Hepatocyte (in vitro differentiated cells): Measurements from ENCODE around the gene SYNGR4. TPM values are rescaled to one million over a fixed set of nuclear protein-coding genes. Genes with fewer than 3 reads are reported as not detected.

Experiments
- DNase-seq: peaks from one replicate; pipeline ENCODE4 v3.0.0-alpha.2; 2016; ENCODE audit warnings: low spot score
- H2AFZ ChIP-seq: fragments of 200-600 bp; sonication (generic); 2 replicates; pipeline ENCODE4 v1.6.0; 2016; ENCODE audit warnings: antibody characterized with exemption, mild to moderate bottlenecking
- H3K27ac ChIP-seq: fragments of 200-600 bp; sonication (generic); 2 replicates; pipeline ENCODE4 v1.5.1; 2016; ENCODE audit warnings: mild to moderate bottlenecking
- H3K27me3 ChIP-seq: fragments of 200-600 bp; sonication (generic); 2 replicates; pipeline ENCODE4 v1.6.1; 2016
- H3K36me3 ChIP-seq: fragments of 200-600 bp; sonication (generic); replicated peaks from 2 replicates; pipeline ENCODE4 v1.5.1; 2016; ENCODE audit warnings: low read depth; ENCODE audit not compliant: insufficient read depth
- H3K4me1 ChIP-seq: fragments of 200-600 bp; sonication (generic); 2 replicates; pipeline ENCODE4 v1.5.1; 2016; ENCODE audit warnings: mild to moderate bottlenecking, moderate library complexity; ENCODE audit not compliant: insufficient read depth
- H3K4me2 ChIP-seq: fragments of 200-600 bp; sonication (generic); 2 replicates; pipeline ENCODE4 v1.6.0; 2016
- H3K4me3 ChIP-seq: fragments of 200-600 bp; sonication (generic); 2 replicates; pipeline ENCODE4 v1.5.1; 2016; ENCODE audit warnings: mild to moderate bottlenecking
- H3K79me2 ChIP-seq: fragments of 200-600 bp; sonication (generic); 2 replicates; pipeline ENCODE4 v1.6.0; 2017; ENCODE audit warnings: mild to moderate bottlenecking
- H3K9me2 ChIP-seq: fragments of 200-600 bp; sonication (generic); replicated peaks from 2 replicates; pipeline ENCODE4 v1.6.0; 2017; ENCODE audit warnings: mild to moderate bottlenecking; ENCODE audit not compliant: insufficient read depth
- H3K9me3 ChIP-seq: fragments of 200-600 bp; sonication (generic); 2 replicates; pipeline ENCODE4 v1.5.1; 2016; ENCODE audit warnings: low read depth, mild to moderate bottlenecking
- H4K20me1 ChIP-seq: fragments of 200-600 bp; sonication (generic); 2 replicates; pipeline ENCODE4 v1.6.0; 2016; ENCODE audit warnings: mild to moderate bottlenecking; ENCODE audit not compliant: insufficient read depth, poor library complexity, severe bottlenecking
- CTCF ChIP-seq: fragments of 200-600 bp; sonication (generic); IDR thresholded peaks from 2 replicates; pipeline ENCODE4 v1.5.1; 2016; ENCODE audit warnings: antibody characterized with exemption, mild to moderate bottlenecking; ENCODE audit not compliant: poor library complexity
- EZH2 ChIP-seq: fragments of 200-600 bp; sonication (generic); IDR thresholded peaks from 2 replicates; pipeline ENCODE4 v1.6.1; 2016; ENCODE audit warnings: antibody characterized with exemption, mild to moderate bottlenecking, borderline replicate concordance
- EZH2phosphoT487 ChIP-seq: fragments of 200-600 bp; sonication (generic); IDR thresholded peaks from one replicate; pipeline ENCODE4 v1.6.1; 2018; ENCODE audit warnings: antibody characterized with exemption, mild to moderate bottlenecking, low read depth, moderate library complexity; ENCODE audit not compliant: unreplicated experiment, severe bottlenecking
- WGBS: methylation state at CpG from one replicate; pipeline ENCODE4 v1.1.6; 2016; ENCODE audit warnings: low lambda C conversion rate; ENCODE audit errors: missing lambda C conversion rate; 5-methylcytosine and 5-hydroxymethylcytosine counted together
- polyA plus RNA-seq: library from polyadenylated mRNA; unstranded; fragments of >200 nt; fragmentation: Nextera tagmentation; extraction: Ambion mirVana; gene quantifications from 2 replicates; pipeline ENCODE4 v1.2.1, GENCODE V29; 2016
- total RNA-seq: library from RNA; depleted of rRNA; stranded (reverse); fragments of >200 nt; gene quantifications from 2 replicates; pipeline ENCODE4 v1.2.3, GENCODE V29; 2014

The SYNGR4 gene
- total and polyA plus RNA-seq, 2 experiments from 2014 or later, result 1.3 TPM; not detected in 1

GRCh38 chr19:48381178-48381950, 17.2 kb downstream of the SYNGR4 start:
- Histone ChIP-seq H3K9me2 (no peaks in the 10 kb centered on the region), H3K36me3 (no peaks in the 10 kb centered on the region), H2AFZ (no peak overlapping the region), H3K4me1 (no peaks in the 10 kb centered on the region), H3K9me3 (no peaks in the 10 kb centered on the region), H3K4me3 (no peak overlapping the region), H3K4me2 (no peak overlapping the region), H3K27ac (no peak overlapping the region), H3K27me3 (no peaks in the 10 kb centered on the region), H4K20me1 (no peaks in the 10 kb centered on the region), H3K79me2 (no peaks in the 10 kb centered on the region)
- 92% methylated on average over 11 of the region's 11 CpGs for WGBS
- no peak for TF ChIP-seq CTCF
- no peak for TF ChIP-seq EZH2phosphoT487
- TF ChIP-seq EZH2, result no peak
- DNase-seq, result no peak

GRCh38 chr19:48382286-48382685, 18.1 kb downstream of the SYNGR4 start:
- TF ChIP-seq EZH2 (no peak), EZH2phosphoT487 (no peak), CTCF (no peak)
- no peak overlapping the region for H3K4me3 ChIP-seq
- H4K20me1 ChIP-seq, result peaks cover 3% of the 10 kb centered on the region
- H3K27ac ChIP-seq, result no peak overlapping the region
- no peaks in the 10 kb centered on the region for H3K9me2 ChIP-seq
- WGBS, result 90% methylated on average over 8 of the region's 8 CpGs
- no peak for DNase-seq
- no peaks in the 10 kb centered on the region for H3K27me3 ChIP-seq
- no peaks in the 10 kb centered on the region for H3K4me1 ChIP-seq
- H3K4me2 ChIP-seq, result no peak overlapping the region
- H3K79me2 ChIP-seq, result peaks cover 6% of the 10 kb centered on the region
- no peaks in the 10 kb centered on the region for H3K9me3 ChIP-seq
- H2AFZ ChIP-seq, result no peak overlapping the region
- no peaks in the 10 kb centered on the region for H3K36me3 ChIP-seq

DNA sequence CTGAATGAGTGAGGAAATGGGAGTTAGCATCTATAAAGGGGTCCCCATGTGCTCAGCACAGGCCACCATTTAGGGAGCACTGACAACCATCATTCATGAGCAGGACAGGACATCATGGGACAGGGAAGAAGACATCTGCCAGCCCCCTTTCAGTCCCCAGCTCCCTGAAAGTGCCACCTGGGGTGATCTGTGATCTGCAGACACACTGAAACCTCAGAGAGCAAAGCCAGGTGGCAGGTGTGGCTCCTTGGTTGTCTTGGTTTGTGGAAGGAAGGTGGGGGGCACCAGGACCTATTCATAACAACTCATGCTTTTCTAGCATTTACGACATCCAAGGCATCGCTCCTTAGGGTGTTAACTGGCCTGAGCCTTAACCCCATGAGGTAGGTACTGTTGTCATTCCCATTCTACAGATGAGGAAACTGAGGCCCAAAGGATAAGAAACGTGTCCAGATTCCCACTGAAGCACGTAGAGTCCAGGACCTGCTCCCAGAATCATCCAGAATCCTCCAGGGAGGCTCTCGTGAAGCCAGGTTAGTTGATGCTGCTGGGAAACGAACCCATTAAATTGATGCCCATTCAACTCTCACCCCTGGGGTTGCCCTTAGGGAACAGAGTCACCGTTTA, 21.4 kb downstream of the SYNGR4 start:
- WGBS, result 93% methylated on average over 7 of the region's 7 CpGs
- no peaks in the 10 kb centered on the region for H3K9me3 ChIP-seq
- no peaks in the 10 kb centered on the region for H3K27me3 ChIP-seq
- H3K79me2 ChIP-seq, result peaks cover 26% of the 10 kb centered on the region
- no peaks in the 10 kb centered on the region for H3K36me3 ChIP-seq
- no peak for DNase-seq
- H3K4me1 ChIP-seq, result no peaks in the 10 kb centered on the region
- H3K4me3 ChIP-seq, result no peak overlapping the region
- no peak for TF ChIP-seq CTCF
- TF ChIP-seq EZH2, result no peak
- TF ChIP-seq EZH2phosphoT487, result no peak
- H4K20me1 ChIP-seq, result peaks cover 9% of the 10 kb centered on the region
- H2AFZ ChIP-seq, result no peak overlapping the region
- H3K27ac ChIP-seq, result no peak overlapping the region
- H3K4me2 ChIP-seq, result no peak overlapping the region
- no peaks in the 10 kb centered on the region for H3K9me2 ChIP-seq
